Lung (tissue), 12 donors: Measurements from ENCODE around the gene KMT2C. TPM values are rescaled to one million over a fixed set of nuclear protein-coding genes. Genes with fewer than 3 reads are reported as not detected.

Experiments
- ATAC-seq: fragments of 200-7000 bp; cut with Tn5 transposase; one replicate; pipeline ENCODE4 v1.9.1; 2020; ENCODE audit warnings: moderate number of reproducible peaks; ENCODE audit not compliant: insufficient read depth, low FRiP score
- DNase-seq, 3 donors: peaks; one replicate each; pipeline ENCODE4 v3.0.0-alpha.2; 2013 to 2017
- H3K27ac ChIP-seq, 2 donors: one replicate each; pipeline ENCODE4 v1.5.1; 2013; ENCODE audit warnings: mild to moderate bottlenecking in 2 of 2, moderate library complexity in 2 of 2, control low read depth in 1 of 2, inconsistent platforms in 1 of 2, low read depth in 1 of 2, low read length in 1 of 2
- H3K27me3 ChIP-seq, 3 donors: one replicate each; pipeline ENCODE4 v1.5.1; 2013; ENCODE audit warnings: low read length in 2 of 3; ENCODE audit not compliant: control insufficient read depth in 3 of 3, insufficient read depth in 3 of 3
- H3K36me3 ChIP-seq, 4 donors: one replicate each; pipeline ENCODE4 v1.5.1; 2013; ENCODE audit warnings: low read length in 4 of 4, mild to moderate bottlenecking in 1 of 4, moderate library complexity in 1 of 4; ENCODE audit not compliant: control insufficient read depth in 4 of 4, insufficient read depth in 4 of 4
- H3K4me1 ChIP-seq, 5 donors: one replicate each; pipeline ENCODE4 v1.5.1; 2013; ENCODE audit warnings: low read length in 5 of 5, mild to moderate bottlenecking in 2 of 5, moderate library complexity in 1 of 5; ENCODE audit not compliant: control insufficient read depth in 5 of 5, insufficient read depth in 5 of 5
- H3K4me3 ChIP-seq: one replicate; pipeline ENCODE4 v1.5.1; 2013; ENCODE audit warnings: mild to moderate bottlenecking, control low read depth, moderate library complexity
- H3K9ac ChIP-seq, 2 donors: one replicate each; pipeline ENCODE4 v1.5.1; 2013; ENCODE audit warnings: low read length in 2 of 2, control low read depth in 1 of 2; ENCODE audit not compliant: insufficient read depth in 1 of 2
- H3K9me3 ChIP-seq, 4 donors: one replicate each; pipeline ENCODE4 v1.5.1; 2013; ENCODE audit warnings: low read length in 3 of 4, mild to moderate bottlenecking in 1 of 4, moderate library complexity in 1 of 4; ENCODE audit not compliant: control insufficient read depth in 4 of 4, insufficient read depth in 3 of 4
- CTCF ChIP-seq: IDR thresholded peaks from 2 replicates; pipeline ENCODE4 v1.5.1; 2012; ENCODE audit warnings: mild to moderate bottlenecking; ENCODE audit errors: control extremely low read depth, extremely low read depth
- WGBS, 2 donors: extraction: QIAGEN DNeasy Blood & Tissue Kit; methylation state at CpG; one replicate each; pipeline ENCODE4 v1.1.7; 2013; 5-methylcytosine and 5-hydroxymethylcytosine counted together
- polyA plus RNA-seq, 2 donors: library from polyadenylated mRNA; stranded (reverse); fragments of 200-250 nt; gene quantifications; one replicate each; pipeline ENCODE4 v1.2.1, GENCODE V29; 2013
- total RNA-seq, 2 donors: library from RNA; depleted of rRNA in 1 of 2; stranded (reverse); fragments of >200 nt in 1 of 2; gene quantifications; one replicate each; pipeline ENCODE4 v1.2.1, GENCODE V29; 2014 to 2021
- donor health status: control.
- donor health status: control.
- donor health status: Bipolar disorder and iron deficiency.
- donor health status: healthy.
- donor health status: DM: yes; HTN: yes; CAD: no.

KMT2C gene
- total and polyA plus RNA-seq, 4 donors = 10.2 to 115 (median 52.3) TPM

- Histone ChIP-seq H3K4me3 (no peak overlapping the region), H3K27ac (no peak overlapping the region), H3K9ac (no peak overlapping the region), H3K4me1 (no peaks in the 10 kb centered on the region), H3K36me3 (peaks cover 38 to 54% (median 43%) of the 10 kb centered on the region in 4 donors), H3K27me3 (no peaks in the 10 kb centered on the region), H3K9me3 (no peaks in the 10 kb centered on the region)
- DNase-seq (no peak), ATAC-seq (no peak)
- WGBS, 2 donors = 68 to 81% methylated on average over 2 of the region's 2 CpGs
- TF ChIP-seq CTCF = no peak
Measured at GRCh38 chr7:152176797-152177196, 259.0 kb downstream of the KMT2C start.

- 93 to 95% methylated on average over 5 of the region's 5 CpGs for WGBS, 2 donors
- Histone ChIP-seq H3K4me3 (no peak overlapping the region), H3K4me1 (no peaks in the 10 kb centered on the region), H3K36me3 (peaks cover 18 to 41% (median 32%) of the 10 kb centered on the region in 4 donors), H3K9ac (no peak overlapping the region), H3K9me3 (no peaks in the 10 kb centered on the region), H3K27ac (no peak overlapping the region), H3K27me3 (no peaks in the 10 kb centered on the region)
- DNase-seq (no peak), ATAC-seq (no peak)
- TF ChIP-seq CTCF = no peak
Measured at GRCh38 chr7:152173372-152174070, 262.3 kb downstream of the KMT2C start.

GRCh38 chr7:152162287-152162686, 273.5 kb downstream of the KMT2C start:
- Histone ChIP-seq H3K27me3 (no peaks in the 10 kb centered on the region), H3K36me3 (peaks cover 29 to 43% (median 38%) of the 10 kb centered on the region in 4 donors), H3K9me3 (no peaks in the 10 kb centered on the region), H3K4me1 (peaks cover 0 to 3% (median 0%) of the 10 kb centered on the region in 5 donors), H3K9ac (no peak overlapping the region), H3K27ac (no peak overlapping the region), H3K4me3 (no peak overlapping the region)
- DNase-seq = no peak
- ATAC-seq = no peak
- no peak for TF ChIP-seq CTCF
- 81 to 94% methylated on average over 6 of the region's 6 CpGs for WGBS, 2 donors

- Histone ChIP-seq H3K4me3 (no peak overlapping the region), H3K4me1 (peaks cover 0 to 3% (median 0%) of the 10 kb centered on the region in 5 donors), H3K9ac (no peak overlapping the region), H3K36me3 (peaks cover 29 to 44% (median 35%) of the 10 kb centered on the region in 4 donors), H3K9me3 (no peaks in the 10 kb centered on the region), H3K27me3 (no peaks in the 10 kb centered on the region), H3K27ac (no peak overlapping the region)
- ATAC-seq = no peak
- DNase-seq = no peak
- TF ChIP-seq CTCF = no peak
Measured at GRCh38 chr7:152161171-152161570, 274.6 kb downstream of the KMT2C start.
